ENCODE measurements around the gene TTC33.
"Not testable (repeated sequence)": the region's sequence is repeated elsewhere in the genome, so short reads cannot be mapped to it uniquely, and the experiment has no call there.

Gene TTC33

DNA sequence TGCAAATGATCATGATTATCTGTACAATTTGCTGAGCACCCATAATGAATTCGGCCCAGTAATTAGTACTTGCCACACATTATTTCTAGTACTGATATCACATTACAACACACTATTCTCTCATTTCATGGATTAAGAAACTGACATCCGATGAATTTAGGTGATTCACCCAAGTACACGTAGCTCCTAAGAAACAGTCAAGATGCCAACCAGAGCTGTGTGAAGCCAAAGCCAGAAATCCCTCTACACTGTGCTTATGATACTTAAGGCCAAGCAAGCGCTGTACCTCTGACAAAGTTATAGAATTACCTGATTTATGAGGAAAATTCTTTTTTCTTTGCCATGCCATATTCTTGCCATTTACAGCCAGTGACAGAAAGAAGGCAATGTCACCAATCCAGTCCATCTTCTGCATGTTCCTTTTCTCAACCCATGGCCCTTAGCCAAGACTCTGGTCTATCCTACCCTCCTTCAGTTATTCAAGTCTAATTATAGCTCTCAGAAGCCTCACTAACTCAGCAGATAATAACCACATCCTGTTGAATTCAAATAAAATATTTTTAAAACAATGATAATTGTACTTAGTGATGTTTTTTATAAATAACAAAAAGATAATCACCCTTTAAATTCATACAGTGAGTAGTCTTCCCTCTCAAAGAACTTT is 150.3 kb downstream of the TTC33 start:
- peak; percentile 17 for DNase-seq

DNA sequence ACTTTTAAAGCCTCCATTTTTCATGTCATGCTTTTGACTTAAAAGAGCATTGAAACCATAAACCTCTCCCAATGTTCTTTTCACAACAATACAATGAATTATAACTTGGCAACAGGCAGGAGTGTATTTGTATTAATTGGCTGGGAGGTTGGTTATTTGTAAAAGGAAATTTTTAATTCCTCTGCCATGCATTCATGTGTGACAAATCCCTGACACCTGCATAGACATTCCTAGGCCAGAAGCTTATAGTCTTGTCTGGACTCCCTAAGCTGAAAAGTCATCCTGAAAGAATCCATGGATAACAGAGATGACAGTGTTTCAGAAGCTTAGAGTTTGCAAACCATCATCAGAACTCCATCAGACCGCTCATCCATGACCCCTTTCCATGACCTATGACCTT is 152.4 kb downstream of the TTC33 start:
- no peak for DNase-seq

DNA sequence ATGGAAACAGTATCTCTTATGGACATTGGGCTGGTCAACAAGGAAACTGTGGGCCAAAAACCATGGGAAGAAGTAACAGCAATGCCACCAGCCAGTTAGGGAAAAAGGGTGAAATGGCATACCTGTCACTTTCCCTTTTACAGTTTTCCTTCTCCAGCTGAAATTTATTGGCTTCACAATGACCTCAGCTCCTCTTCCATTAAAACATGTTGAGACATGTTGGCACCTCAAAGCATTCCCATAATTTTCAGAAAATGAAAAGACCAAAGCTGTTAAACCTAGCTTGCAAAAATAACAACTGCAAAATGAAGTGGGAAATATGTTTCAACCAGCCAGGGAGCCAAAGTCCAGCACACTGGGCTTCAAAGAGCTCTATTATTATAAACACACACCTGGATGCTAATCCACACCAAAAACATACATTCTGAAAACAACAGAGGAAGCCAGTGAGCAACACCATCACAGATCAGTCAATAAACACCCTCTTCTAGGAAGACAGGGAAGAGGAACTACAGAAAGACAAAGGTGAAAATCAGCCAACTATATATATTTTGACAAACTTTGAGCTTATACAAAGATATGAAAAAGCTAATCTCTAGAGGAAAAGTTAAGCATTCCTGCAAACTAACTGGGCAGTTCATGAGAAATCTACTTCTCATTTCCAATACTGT is 154.4 kb downstream of the TTC33 start:
- DNase-seq: no peak

DNA sequence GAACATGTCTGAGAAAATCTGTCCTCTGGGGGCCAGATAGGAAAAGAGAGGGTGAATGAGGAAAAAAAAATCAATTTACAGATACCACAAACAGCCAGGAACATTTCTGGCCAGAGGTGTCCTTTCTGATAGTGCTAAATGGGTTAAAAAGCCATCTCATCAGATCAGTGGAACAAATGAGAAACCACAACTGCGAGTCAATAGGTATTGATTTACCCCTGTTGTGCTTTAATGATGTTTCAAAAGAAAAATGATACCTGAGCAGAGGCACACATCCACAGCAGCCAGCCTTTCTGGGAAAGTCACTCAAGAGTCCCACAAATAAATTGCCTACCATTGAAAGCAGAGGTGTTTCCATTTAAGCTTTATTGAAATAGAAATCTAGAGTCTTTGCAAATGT is 155.4 kb downstream of the TTC33 start:
- DNase-seq: no peak

DNA sequence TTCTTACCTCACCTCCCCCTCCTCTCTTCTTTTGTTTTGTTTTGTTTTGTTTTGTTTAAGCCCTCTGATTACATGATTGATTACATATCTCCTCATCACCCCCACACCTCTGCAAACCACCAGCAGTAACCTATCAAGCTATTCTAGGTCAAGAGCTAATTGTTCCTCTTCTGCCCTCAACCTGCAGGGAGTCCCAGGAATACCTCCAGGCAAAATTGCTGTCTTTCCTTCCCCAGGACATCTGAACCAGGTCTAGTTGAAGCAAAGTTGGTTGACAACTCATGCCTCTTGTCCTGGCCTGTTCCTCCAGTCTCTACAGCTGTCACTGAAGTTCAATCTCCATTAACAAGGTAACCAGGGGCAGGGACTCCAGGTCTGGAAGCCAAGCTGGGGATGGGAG is 156.1 kb downstream of the TTC33 start:
- DNase-seq: no peak

DNA sequence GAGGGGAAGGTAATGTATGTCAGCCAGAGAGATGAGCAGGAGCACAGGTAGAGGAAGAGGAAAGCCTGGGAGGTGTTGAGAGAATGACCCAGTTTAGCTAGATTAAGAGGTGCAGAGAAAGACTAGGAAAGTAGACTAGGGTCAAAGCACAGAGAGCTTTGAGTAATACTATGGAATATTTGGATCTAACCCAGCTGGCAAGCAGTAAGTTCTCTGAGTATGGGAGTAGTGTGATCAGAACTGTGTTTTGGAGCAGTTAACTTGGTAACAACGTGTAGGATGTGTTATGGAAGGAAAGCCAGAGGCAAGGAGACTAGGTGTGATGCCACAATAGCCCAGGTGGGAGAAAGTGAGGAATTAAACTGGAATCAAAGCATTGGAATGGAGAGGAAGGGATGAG is 160.9 kb downstream of the TTC33 start:
- no peak for DNase-seq

DNA sequence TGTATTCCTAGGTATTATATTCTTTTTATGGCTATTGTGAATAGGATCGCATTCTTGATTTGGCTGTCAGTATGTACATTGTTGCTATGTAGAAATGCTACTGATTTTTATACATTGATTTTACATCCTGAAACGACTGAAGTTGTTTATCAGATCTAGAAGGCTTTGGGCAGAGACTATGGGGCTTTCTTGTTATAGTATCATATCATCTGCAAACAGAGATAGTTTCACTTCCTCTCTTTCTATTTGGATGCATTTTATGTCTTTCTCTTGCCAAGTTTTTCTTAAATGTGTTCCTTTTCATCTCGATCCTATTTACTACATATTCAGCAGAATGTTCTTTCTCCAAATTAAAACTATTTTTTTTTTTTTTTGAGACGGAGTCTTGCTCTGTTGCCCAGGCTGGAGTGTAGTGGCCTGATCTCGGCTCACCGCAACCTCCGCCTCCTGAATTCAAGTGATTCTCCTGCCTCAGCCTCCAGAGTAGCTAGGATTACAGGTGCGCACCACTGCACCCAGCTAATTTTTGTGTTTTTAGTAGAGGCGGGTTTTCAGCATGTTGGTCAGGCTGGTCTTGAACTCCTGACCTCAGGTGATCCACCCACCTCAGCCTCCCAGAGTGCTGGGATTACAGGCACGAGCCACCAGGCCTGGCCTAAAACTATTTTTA is 163.9 kb downstream of the TTC33 start:
- not testable (repeated sequence) for DNase-seq

DNA sequence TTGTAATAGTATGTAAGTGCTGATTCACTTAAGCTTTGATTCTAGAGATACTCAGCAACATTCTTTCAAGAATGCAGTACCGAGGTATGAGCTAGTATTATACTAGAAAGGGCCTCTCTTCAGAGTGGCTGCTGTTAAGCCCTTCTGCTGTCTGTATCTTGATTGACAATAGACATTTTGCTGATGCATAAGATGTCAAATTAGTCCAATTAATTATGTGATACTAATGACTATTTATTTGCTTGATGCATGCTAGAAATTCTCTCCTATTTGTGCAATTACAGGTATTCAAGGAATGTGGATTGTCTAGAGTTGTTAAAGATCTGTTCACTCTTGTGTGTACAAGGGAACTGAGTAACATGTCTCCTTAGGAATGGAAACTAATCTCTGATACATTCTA is 168.4 kb downstream of the TTC33 start:
- no peak for DNase-seq

DNA sequence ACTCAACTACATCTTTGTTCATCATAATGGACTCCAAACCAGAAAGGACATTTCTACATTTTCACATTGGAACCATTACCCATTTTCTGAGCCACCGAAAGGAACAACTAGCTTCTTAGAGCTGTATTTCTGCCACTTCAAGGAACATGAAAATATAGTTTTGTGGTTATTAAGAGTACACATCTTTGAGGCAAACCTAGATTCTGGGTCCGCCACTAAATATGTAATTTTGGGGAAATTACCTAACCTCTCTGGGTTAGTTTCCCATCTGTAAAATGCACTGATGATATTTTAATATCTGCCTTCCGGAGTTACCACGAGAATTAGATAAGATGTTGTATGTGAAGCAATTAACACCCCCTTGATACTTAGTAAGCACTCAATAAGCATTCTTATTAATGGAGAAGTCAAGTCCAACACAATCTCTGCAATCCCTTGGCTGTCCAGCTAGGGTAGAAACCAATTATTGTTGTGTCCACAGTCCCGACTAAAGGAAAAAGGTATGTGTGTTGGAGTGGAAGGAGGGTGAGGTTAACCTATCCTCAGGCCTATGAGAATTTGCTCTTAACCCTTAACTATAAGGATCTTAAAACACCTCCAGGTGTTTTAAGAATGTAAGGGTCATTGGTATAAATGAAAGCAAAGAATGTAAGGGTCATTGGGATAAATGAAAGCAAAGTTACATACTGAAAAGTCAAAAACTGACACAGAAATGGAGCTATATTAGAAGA is 170.1 kb downstream of the TTC33 start:
- DNase-seq: no peak

DNA sequence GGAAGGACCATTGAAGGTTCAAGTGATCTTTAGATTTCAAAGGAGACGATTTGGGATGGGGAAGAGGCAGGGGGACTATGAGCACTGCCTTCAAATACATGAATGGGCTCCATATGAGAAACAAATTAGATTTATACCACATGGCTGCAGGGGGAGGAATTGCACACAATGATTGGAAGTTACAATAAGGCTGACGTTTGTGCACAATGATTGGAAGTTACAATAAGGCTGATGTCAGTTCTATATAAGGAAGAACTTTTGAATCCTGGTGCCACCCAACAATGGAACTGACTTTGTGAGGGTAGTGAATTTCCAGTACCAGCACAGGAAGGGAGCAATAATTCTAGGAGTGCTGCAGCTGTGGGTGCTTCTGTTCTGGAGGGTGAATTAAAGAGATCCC is 171.7 kb downstream of the TTC33 start:
- DNase-seq: no peak

DNA sequence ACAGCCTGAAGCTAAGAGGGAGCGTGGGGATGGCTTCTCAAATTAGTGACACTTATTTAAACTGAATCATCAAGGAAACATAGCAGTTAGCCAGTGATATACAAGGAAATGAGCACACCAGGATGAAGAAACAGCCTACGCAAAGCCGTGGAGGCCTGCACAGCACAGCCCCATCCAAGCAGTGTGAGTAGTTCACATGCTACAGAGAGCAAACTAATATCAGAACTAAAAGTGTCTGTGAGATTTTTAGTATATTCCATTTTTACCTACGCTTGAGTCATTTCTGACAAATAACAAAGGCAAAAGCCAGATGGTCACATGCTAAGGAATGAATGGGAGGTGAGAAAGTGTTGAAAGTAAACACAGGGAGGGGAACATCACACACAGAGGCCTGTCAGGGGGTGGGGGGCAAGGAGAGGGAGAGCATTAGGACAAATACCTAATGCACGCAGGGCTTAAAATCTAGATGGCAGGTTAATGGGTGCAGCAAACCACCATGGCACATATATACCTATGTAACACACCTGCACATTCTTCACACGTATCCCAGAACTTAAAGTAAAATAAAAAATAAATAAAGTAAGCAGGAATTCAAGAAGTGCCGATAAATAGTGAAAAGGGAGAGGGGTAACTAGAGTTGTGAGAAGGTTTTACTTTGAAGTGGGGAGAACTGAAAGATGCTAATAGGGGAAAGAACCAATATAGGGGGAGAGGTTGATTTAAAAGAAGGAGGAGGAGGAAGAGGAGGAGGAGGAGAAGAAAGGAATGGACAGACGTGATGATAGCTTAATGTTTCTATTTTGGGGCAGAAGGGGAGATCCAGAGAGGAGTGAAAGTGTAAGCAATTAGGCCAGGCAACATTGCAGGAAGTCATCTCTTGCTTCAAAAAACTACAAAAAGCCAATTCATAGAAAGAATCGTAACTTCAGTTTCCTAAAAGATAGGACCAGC is 177.0 kb downstream of the TTC33 start:
- peak; percentile 21 for DNase-seq

DNA sequence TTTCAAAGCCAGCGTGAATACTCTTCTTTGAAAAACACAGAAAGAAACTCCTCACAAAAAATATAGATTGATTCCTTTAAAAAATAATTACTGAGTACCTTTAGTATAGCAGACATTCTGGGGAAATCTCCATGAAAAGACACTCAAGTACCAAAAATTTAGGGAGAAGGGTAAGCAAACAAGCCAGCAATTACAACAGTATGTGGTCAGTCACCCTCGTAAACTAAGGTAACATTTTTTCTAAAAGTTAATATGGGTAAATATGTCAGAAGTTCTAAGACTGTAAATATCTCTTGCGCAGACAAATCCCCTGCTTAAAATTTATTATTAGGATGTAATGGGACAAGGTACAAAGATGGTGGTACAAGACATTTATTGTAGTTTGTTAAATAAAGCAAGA is 178.0 kb downstream of the TTC33 start:
- no peak for DNase-seq

DNA sequence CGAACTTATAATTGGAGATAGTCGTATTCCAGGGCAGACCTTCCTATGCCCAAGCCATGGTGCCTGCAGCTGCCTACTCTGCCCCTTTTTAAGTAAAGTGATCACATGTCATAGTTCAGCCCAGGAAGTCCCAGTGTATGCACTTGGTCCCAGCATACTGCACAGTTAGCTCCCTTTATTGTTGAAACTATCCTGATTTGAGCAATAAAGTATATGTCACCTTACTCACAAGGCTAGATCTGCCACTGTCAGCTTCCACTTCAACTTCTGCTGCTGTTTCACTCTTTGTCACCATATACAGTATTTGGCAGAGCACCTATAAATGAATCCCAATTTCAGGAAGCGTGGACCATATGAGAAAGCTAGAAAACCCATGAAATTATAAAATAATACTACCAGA is 179.8 kb downstream of the TTC33 start:
- no peak for DNase-seq

DNA sequence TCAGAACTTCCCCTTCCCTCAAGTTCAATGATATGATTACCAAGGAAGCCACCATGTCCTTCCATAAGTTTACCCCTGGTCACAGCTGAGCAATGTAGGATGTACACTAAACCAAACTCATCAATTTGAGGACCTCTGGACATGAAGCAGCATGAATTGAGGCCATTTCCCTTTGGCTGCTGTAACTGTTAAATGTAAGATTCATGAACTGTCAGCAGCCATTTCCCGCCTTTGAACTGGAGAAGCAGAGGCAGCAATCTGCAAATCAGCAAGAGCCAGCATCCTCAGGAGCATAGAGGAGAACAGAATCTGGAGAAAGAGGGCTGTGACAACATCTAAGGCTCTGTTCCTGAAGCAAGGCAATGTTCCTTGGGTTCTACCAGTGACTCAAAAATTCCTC is 180.3 kb downstream of the TTC33 start:
- no peak for DNase-seq

DNA sequence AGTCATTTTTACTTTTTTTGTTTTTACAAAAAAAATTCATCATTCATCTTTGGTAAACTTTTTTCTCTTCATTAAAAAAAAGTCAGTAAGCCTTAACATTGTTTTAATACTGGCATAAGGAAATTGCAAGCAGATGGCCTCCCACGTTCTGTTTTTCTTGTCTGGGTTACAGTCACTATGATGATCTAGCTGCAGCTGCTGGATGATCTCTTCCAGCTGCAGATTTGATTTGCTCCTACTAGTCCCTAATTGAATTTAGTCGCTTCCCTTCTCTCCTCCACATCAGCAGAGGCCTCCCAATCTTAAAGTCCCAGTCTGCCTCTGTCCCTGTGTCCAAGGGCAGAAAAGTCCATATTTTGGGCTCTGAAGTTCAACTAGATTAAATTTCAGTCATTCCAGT is 182.8 kb downstream of the TTC33 start:
- DNase-seq: no peak

DNA sequence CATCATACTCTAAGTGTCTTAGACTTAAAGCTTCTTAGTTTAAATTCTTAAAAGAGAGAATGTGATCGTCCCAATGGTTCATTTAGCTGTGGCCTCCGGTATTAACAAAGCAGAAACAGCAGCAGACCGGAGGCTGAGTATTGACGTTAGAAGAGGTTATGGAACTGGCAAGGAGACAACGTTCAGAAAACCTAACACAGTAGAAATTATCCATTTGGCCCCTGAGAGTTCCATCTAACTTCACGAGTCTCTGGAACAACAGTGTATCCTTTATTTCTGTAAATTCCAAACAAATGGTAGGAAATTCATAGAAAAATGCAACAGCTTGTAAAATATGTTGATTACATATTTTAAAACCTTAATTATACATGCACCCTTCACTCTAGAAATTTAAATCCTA is 183.4 kb downstream of the TTC33 start:
- no peak for DNase-seq

DNA sequence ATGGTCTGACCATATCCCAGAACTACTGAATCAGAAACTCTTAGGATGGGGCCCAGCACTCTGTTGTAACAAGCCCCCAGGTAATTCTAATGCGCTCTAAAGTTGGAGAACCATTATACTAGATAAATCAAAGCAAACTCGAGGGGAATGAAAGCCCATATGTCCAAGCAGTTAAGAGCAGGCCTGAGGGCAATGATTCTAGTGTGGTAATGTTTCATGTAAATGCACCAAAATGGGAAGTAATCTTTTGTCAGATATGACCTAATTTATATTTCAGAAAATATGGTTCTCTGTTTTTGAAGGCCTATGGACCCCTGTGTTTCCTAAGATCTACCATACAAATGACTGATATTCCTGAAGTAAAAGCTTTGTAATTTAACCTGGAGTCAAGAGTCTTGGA is 184.0 kb downstream of the TTC33 start:
- no peak for DNase-seq

DNA sequence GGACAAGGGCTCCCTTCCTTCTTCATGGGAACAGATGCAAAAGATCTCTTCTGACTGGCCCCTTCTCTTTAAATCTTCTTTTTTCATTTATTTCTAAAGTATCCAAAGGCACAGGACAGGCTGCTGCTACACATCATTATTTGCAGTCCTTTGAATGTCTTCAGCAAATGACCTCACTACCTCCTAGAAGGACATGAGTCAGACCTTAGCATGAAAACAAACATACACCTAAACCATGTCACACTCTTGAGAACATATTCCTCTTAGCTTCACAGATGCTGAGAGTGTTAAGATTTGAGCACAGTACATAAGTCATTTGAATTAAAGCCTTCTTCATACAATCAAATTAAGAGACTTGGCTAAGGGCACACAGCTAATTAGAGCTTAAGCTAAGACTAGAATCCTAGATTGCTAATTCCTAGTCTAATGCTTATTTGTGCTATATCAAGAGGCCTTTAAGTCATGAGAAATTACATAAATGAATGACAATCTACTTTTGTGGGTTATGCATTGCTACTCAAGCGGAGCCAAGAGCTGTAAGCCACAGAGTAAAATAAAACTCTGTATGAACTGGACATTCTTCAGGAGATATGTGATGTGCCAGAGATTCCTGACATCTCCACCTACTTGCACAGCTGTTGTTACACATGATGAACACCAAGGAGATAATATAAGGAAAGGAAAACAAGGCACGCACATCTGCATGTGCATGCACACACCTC is 185.2 kb downstream of the TTC33 start:
- no peak for DNase-seq

DNA sequence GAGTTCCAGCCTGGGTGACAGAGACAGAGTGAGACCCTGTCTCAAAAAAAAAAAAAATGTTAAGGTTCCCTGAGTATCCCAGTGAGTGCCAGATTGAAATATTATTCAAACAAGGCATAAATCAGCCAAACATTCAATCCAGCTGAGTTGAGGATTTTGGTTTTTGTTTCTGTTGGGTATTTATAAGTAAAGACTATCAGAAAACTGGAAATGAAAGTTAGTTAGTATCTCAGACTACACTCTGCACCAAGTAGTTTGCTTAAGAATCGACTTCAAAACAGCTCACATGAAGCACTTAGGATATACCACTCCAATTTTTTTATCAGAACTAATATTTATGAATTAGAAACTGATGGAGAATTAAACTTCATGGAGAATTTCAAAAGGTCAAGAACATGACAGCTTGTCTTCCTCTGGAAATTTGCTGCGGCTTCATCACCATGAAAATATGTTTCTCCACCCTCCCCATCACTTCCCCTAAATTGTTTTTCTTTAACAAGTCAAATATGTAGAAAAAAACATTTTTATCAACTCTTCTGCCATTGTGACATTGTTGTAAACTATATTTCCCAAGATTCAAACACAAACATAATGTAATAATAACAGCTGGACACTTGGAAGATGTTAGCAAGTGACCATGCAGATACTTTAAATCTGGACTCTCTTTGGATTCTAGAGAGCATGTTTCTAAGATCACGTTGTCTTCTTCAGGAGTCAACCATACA is 186.1 kb downstream of the TTC33 start:
- DNase-seq: no peak

DNA sequence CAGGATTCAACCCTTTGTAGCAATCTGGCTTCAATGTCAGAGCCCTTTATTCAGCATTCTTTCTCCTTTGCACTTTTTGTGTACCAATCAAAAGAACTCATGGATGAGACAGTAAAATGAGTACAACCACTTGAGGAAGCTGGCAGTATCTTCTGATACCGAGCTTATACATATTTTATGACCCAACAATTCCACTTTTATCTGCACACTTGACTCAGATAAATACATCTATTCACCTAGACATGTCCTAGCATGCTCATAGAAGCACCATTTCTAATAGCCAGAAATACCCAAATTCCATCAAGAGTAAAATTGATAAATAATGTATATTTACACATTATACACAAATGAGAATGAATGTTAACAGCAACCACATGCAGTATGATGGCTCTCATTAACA is 187.2 kb downstream of the TTC33 start:
- DNase-seq: no peak

DNA sequence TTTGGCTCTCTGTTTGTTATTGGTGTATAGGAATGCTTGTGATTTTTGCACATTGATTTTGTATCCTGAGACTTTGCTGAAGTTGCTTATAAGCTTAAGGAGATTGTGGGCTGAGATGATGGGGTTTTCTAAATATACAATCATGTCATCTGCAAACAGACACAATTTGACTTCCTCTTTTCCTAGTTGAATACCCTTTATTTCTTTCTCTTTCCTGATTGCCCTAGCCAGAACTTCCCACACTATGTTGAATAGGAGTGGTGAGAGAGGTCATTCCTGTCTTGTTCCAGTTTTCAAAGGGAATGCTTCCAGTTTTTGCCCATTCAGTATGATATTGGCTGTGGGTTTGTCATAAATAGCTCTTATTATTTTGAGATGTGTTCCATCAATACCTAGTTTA is 192.6 kb downstream of the TTC33 start:
- not testable (repeated sequence) for DNase-seq

All from CD4-positive, alpha-beta T cell treated with Interleukin-6 for 4 hours (primary cell).